ENCODE measurements around the gene ARL13B.
"Not testable (repeated sequence)": the region's sequence is repeated elsewhere in the genome, so short reads cannot be mapped to it uniquely, and the experiment has no call there.

ARL13B gene

DNA sequence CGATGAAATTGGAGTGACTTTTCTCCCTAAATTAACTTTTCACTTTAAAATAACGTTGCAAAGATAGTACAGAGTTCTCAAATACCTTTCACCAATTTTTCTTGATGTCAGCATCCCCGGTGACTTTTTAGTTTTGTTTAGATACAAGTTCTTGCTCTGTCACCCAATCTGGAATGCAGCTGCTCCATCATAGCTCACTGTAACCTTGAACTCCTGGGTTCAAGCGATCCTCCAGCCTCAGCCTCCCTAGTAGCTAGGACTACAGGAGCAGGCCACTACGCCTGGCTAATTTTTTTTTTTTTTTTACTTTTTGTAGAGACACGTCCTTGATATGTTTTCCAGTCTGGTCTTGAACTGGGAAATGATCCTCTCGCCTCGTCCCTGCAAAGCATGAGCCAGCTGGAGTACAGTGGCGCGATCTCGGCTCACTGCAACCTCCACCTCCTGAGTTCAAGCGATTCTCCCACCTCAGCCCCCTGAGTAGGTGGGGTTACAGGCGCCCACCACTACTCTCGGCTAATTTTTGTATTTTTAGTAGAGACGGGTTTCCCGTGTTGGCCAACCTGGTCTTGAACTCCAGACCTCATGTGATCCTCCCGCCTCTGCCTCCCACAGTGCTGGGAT is 83.7 kb downstream of the ARL13B start:
- no peak for DNase-seq

DNA sequence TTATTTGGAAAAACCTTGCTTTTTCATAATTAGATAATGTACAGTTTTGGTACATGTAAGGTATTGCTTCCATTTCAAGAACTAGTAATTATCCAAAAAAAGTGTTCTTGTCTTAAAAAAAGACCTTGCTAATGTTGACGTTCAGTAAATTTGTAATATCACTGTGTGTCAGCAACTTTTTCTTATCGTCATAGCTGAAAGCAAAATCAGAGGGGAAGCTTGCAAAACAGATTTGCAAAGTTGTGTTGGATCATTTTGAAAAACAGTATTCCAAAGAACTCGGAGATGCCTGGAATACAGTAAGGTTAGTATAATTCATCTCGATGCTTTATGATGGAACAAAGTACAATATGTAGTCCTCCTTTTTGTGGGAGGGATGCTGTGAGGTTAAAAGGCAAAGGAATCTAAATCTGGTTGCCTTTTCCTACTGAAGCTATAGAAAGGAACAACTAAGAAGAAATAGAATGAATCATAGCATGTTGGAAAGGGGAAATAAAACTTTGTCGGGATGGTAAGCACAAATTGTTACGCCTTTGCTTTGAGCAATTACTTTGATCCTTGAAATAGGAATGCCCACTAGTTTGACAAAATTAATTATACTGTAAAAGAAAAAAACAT is 84.4 kb downstream of the ARL13B start:
- no peak for DNase-seq

DNA sequence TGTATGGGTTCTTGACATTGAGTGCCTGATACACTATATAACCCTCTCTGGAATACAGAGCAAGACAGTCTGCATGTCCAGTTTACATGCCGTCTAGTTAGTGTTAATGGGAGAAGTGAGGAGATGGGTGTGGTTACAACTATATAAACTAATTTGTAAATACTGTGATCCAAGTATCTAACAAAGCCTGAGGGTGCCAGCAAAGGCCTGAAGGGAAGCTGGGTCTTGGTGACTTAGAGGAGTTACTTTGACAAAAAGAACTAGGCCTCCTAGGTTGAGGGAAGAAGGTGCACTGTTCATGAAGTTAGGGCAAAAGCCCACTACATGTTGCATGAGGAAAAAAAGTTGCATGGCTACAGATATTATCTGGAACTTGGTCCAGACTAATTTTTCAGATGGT is 85.2 kb downstream of the ARL13B start:
- no peak for DNase-seq

DNA sequence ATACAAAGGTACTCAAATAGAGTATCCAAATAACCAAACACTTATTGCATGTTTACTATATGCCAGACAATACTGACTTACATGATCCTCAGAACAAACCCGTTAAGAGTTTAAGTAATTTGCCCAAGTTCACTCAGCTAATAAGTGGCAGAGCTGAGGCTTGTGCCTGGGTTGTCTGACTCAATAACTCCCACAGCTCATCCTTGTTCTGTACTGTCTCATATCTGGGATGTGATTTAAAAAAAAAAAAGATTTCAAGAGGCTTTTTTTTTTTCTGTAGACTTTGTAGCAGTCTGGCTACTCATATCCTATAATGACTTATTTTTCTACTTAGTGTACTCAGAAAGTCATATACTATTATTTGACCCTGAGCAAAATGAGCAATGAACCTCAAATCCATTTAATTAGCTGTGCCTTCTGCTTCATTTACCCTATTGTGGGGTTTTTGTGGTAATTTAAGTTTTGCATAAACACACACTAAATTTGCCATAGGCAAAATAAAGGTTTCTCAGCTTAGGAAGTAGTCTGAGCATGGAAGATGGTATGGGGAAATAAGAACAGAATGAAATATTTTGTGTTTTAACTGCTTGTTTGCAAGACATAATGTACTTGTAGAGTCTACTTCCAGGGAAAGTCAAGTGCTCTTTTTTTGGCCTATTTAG is 86.0 kb downstream of the ARL13B start:
- no peak for DNase-seq

DNA sequence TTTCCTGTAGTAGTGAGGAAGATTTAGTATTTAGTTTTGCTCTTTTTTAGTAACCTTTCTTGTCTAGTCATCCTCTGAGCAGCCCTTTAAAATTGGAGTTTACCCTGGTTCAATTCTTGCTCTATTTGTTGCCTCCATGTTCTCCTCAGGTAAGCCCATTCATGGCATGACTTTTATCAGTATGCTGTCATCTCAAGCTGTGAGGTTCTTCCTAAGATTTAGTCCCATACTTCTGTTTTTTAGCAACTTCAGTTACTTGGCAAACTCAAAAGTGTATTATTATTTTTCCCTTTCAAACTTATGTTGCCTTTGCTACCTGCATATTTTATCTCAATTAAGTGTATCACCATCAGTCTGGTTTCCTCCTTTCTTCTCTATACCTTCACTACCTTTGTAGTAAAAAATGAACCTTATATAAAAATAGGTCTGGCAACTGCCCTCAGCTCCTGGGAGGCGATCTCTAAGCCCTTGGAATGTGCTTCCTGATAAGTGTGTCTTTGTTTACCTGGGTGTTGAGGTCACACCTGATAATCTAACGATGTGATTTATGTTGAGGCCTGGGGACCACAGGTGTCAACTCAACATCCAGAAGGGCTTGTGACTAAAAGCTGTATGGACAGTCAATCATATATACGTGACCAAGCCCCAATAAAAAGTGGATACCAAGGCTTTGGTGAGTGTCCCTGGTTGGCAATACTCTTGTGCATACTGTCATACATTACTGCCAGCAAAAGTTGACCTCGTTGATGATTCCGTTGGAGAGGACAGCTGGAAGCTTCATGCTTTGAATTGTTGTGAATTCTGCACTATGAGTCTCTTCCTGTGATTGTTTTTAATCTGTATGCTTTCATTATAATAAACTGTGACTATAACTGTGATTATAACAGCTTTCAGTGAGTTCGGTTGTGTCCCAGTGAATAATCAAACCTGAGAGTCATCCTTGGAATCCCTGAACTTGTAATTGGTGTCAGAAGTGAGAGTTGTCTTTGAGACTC is 86.8 kb downstream of the ARL13B start:
- DNase-seq: no peak

DNA sequence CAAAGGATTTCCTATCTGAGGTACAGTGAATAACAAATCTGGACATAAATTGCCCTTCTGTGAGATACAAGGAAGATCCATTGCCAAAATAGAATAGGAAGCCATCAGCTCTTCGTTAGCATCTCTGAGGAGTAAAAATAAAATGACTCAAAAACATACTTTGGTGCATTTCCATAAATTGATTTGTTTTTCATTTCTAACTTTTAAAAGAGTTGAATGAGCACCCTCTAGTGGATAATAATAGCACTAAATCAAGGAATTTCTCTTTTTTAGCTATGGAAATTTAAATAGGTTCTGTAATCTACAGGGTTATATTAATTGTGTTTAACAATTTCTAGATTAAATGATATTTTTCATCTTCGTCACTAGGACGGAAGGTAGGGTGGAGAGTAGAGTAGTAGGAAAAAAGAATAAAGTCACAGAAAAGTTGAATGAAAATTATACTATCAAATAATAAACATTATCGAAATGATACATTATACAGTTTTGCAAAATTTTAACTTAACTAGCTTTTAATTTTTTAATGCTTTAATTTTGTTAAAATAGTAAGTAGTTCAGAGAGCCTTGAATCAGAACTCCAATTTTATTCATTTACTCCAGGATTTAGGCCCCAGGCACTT is 89.3 kb downstream of the ARL13B start:
- DNase-seq: no peak

DNA sequence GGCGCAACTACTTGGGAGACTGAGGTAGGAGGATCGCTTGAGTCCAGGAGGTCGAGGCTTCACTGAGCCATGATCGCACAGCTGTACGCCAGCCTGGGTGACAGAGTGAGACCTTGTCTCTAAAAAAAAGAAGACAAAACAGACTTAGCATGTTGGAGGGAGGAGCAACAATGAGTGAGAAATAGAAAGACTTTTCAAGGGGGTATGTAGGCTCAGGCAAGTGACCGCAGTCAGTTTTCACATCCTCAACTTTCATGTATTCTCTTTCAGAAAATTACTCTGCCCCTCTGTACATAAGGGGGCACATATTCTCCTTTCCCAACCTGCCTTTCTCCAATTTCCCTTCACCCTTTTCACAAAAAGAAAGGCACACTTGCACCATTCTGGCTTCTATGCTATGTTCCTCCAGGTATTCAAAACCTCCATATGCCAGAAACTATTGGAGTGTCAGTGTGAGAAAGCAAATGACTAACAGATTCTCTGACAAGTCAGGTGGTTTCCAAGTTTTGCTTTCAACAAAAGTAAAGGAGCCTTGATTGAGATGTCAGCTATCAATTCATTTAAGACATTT is 90.5 kb downstream of the ARL13B start:
- DNase-seq: no peak

DNA sequence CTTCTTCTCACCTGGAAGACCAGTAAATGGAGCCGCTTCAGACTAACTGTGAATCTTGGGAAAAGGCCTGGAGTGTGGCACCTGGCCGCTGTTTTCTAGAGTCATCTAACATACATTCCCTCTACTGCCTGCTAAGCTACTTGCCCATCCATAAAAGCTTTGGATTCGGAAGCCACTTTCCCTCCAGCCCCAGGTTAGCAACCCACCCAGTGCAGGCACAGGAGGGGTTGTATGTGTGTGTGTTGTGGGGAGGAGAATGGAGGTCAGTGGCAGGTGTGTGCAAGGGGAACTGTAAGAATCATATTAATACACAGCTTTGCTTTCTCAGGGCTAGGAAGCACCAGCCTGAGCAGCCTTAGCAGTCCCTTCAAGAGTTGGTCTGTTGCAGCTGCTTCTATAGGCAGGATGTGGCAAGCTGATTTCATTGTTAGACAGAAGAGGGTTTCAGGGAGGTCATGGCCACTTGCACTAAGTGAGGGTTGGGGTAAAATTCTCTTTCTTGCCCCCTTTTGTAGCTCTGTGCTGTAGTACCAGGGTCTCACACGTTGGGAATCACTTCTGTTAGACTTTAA is 91.8 kb downstream of the ARL13B start:
- DNase-seq: no peak

DNA sequence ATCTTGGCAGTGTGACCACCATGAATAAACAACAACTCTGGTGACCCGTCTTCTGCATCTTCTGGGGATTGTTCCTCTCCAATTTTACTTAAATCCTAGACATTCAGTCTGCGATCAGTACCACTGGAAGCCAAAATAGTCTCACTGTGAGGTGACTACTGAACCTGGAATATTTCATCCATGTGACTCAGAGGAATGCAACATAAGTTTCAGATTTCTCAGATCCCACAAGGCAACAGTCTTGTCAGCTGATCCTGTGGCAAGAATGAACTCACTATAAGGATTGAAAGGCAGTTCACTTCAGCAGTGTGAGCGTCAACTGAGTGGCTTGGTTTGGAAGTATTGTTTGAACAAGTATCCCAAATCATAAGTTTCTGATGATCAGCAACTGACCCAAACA is 96.1 kb downstream of the ARL13B start:
- DNase-seq: no peak

DNA sequence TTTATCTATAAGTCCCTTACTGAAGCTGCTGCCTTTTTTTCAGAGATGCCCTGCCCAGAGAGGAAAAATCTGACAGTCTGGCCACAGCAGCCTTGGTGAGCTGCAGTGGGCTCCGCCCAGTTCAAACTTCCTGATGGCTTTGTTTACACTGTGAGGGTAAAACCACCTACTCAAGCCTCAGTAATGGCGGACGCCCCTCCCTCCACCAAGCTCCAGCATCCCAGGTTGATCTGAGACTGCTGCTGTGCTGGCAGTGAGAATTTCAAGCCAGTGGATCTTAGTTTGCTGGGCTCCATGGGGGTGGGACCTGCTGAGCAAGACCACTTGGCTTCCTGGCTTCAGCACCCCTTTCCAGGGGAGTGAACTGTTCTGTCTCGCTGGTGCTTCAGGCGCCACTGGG is 100.6 kb downstream of the ARL13B start:
- not testable (repeated sequence) for DNase-seq

DNA sequence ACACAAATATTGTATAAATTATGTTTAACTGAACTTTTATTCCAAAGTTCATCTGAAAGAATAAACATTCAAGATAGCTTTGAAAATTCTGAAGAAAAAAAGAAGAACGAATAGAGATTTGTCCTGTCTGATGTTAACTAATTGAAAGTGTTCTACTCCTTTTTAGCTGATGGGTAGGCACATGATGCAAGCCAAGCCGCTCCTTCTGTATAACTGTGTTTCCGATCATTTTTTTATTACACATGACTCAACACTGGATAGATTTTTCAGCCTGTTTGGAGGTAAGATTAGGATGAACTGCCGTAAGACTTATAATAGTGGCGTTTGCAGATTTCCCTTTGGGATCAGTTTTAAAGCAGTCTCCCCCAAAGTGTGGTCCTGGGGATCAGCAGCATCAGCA is 101.9 kb downstream of the ARL13B start:
- no peak for DNase-seq

DNA sequence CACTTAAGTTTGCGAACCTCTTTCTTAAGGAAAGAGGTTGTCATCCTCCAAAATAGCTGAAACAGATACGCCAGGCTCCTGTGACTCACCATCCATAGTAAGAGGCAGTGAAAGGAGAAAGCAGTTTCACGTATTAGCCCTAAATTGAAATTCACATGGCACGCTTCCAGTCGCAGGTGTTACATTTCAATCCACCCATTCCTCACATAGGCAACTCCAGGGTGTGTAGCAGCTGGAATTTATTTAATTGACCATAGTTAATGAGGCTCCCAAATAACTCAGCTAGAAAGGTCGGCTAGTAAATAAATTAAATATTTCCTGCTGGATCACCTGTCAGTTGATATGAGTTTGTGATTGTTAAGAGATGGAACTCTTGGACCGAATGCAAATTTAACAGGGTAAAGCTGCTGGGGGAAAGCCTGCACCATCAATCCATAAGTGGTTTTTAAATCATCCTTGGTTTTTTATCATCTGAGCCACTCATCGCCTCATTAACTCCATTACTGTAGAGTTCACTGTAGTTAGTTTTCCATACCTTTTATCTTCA is 102.5 kb downstream of the ARL13B start:
- no peak for DNase-seq

DNA sequence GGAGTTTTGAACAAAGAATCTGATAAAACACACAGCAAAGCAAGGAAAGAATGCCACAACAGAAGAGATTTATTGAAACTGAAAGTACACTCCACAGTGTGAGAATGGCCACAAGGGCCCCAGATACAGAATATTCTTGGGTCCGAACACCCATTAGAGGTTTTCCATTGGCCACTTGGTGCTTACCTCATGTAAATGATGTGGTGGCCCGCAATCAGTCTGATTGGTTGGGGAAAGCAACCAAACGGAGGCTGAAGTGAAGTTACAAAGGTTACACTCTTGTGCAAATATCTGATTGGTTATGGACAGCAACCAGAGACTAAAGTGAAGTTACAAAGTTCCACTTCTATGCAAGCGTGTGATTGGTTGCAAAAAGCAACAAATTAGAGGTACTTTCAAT is 103.3 kb downstream of the ARL13B start:
- DNase-seq: no peak

DNA sequence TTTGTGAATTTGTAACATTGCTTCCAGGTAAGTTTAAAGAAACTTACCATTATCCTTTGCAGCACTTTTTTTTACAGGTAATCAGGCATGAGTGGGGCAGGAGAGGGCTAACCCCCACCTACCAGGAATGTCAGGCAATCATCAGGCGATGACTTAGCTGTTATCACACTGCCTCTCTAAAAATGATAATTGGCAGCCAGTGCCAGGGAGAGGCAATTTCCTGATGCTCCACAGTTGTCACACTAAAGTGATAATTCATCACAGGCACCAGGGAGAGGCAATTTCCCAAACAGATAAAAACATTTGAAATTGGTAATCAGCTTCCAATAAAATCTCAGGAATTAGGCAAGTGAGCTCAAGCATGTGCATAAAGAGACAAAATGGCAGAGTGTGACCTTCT is 109.2 kb downstream of the ARL13B start:
- no peak for DNase-seq

DNA sequence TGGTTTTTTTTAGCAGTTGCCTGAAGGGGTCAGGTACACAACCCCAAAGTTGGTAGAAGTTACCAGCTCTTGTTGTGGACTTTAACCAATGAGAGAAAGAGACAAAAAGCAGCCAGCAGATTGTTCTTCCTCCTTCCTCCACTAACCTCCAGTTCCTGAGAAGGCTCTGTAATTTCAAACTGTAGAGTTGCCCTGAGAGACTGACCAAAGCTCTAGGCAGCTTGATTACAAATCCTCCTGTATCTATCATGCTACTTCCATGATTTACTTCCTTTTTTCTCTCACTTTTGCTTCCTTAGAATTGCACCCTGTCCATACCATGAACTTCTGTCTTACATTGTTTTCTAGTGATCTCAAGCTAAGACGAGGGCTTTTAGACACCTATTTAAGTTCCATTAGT is 112.1 kb downstream of the ARL13B start:
- DNase-seq: no peak

DNA sequence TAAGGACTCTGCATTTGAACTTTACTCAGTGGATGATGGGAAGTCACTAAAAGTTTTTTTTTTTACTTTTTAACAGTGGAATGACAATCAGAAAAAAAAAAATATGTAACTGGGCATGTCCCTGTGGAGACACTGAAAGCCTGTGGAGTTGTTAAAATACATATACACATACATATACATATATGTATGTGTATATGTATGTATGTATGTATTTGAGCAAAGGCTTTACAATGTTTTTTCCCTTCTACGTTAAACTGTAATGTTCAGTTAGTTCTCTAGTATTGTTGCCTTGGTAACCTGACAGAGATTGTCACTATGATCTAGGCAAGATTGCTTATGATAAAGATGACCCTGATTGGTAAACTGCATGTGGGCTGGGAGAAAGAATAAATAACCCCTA is 113.2 kb downstream of the ARL13B start:
- no peak for DNase-seq

DNA sequence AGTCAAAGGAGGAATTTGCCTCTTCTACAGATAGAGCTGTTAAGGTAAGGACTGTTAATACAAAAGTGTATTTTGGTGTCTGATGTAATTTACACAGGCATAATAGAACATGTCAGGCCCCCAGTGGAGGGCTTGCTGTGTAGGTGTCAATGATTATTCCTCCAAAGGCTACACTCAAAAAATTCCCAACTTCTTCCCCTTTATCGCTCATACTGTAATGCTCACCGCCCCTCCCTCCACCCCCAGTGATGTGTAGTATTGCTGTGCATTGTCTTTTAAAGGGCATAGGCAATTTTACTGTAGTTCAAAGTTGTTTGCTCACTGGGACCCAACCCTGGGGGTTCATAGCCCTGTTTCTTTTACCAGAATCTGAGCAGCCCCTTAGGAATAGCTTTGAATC is 115.2 kb downstream of the ARL13B start:
- no peak for DNase-seq

DNA sequence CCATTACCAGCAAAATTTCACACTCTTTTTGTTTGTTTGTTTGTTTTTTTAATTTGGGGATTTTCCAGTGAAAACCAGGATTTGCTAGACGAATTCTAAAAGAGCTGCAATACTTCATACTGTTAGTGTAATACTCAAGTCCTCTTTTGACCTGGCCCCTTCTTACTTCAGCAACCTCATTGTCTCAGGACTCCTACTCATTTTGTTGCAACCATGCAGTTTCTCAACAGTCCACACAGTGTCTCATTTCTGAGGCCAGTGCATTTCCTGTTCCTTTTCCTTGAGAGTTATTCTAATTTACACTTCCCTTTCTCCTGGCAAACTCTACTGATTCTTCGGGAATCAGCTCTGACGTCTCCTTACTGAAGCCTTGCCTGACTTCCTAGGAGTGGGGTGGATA is 118.5 kb downstream of the ARL13B start:
- no peak for DNase-seq

DNA sequence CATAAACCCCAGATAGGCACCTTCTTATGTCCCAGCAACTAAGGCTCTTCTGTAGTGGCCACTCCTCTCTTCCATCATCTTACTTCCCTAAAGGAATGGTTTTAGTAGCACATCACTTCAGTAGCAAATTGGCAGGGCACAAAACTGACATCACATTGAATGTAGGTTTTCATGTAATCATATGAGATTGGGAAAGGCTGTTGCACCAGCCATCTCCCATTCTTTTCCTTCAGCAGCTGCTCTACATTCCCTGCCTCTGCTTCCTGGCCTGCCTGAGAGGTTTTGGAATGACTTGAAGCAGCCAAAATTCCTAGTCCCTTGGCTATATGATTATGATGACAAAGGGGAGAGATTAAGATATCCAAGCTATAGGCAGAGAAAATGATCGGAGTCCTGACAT is 119.4 kb downstream of the ARL13B start:
- no peak for DNase-seq

DNA sequence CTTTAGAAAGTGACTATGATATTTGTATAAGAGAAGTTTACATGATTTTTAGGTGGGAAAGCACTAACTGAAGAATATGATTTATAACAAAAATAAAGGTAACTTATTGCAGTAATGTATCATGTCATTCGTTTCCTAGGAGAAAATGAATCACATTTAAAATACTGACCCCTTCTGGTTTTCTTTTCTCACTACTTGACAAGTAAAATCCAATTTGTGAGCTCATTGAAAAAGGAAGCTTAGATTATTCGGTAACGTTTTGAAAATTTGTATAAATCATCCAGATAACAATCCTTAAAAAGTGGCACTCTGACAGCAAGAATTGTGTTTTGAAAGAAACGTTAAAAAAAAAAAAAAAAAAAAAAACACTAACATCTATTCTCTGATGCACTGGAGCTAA is 121.9 kb downstream of the ARL13B start:
- no peak for DNase-seq
